Transverse colon (tissue), 3 donors: ENCODE measurements around the gene ZC3H13.

Source experiments
- CTCF ChIP-seq, 5 experiments: fragments of 200-600 bp in 3 of 5; fragments of 450-650 bp in 2 of 5; sonication (generic) in 3 of 5; IDR thresholded peaks; 1 replicate in 2 of 5; 2 replicates in 3 of 5; pipeline ENCODE4 v1.5.1; 2016 to 2017; ENCODE audit warnings: antibody characterized with exemption in 5 of 5, inconsistent platforms in 3 of 5, mild to moderate bottlenecking in 2 of 5, moderate library complexity in 1 of 5
- POLR2A ChIP-seq: fragments of 450-650 bp; IDR thresholded peaks from one replicate; pipeline ENCODE4 v1.6.1; 2016; ENCODE audit warnings: antibody characterized with exemption, mild to moderate bottlenecking, moderate library complexity

- no peak for TF ChIP-seq CTCF (IDR thresholded peaks at IDR 0.05)
- TF ChIP-seq POLR2A: no peak
Measured at GRCh38 chr13:46008631-46009030, 43.9 kb downstream of the ZC3H13 start.
